Daoy (cell line): ENCODE results near the gene KCNJ4. TPM values are rescaled to one million over a fixed set of nuclear protein-coding genes. Genes with fewer than 3 reads are reported as not detected.

Experiments
- DNase-seq: peaks from one replicate; pipeline ENCODE4 v3.0.0-alpha.2; 2015; ENCODE audit warnings: low read depth
- total RNA-seq: library from RNA; depleted of rRNA; stranded (reverse); fragments of >200 nt; shearing (Covaris generic); gene quantifications from 2 replicates; pipeline ENCODE4 v1.2.3, GENCODE V29; 2014

Gene KCNJ4
- total RNA-seq, 1 experiment from 2014 or later = 0.80 TPM

DNA sequence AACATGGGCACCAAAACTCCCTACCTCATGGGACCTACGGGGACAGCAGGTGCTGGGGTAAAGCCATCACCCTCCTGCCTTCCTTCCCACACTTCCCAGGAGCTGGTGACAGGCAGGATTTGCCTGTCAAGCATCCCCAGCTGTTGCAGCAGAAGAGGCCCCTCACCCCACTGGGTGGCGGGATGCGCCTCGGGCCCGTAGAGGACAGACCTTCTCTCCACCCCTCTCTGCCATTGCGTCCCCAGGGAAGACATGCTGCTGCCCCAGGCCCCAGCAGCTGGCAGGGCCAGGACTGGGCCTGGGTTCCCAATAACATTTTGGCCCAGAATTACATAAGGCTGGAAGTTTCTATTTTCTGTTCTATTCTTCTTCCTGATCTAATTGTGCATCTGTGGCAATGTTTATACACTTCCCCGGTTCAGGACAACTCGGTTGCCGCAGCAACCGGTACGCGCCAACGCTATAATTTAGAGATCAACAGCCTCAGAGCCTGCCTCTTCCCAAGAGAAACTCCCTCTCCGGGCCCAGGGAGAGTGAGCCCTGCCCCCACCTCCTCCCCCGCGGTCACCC lies 25.4 kb downstream of the KCNJ4 start:
- DNase-seq = no peak

DNA sequence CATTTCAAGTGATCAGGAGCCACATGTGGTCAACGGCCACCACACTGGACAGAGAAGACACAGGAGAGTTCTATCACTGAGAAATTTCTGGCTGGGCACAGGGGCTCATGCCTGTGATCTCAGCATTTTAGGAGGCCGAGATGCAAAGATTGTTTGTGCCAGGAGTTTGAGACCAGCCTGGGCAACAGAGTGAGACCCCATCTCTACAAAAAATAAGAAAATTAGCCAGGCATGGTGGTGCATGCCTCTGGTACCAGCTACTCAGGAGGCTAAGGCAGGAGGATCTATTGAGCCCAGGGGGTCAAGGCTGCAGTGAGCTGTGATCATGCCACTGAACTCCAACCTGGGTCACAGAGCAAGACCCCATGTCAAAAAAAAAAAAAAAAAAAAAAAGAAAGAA lies 26.3 kb downstream of the KCNJ4 start:
- no peak for DNase-seq

DNA sequence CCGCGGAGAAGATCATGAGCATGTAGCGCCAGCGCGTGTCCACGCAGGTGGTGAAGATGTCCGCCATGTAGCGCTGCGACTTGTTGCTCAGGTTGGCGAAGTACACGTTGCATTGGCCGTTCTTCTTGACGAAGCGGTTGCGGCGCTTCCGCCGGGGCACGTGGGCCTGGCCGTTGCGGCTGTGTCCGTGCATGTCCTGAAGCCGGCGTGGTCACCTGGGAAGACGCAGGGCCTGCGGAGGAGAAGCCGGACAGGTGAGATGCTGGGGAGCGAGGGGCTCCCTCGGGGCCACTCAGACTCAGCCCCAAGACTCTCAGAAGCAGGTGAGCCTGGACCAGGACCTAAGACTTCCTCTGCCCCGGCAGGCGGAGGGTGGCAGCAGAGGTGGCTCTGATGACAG lies 27.1 kb downstream of the KCNJ4 start:
- no peak for DNase-seq

DNA sequence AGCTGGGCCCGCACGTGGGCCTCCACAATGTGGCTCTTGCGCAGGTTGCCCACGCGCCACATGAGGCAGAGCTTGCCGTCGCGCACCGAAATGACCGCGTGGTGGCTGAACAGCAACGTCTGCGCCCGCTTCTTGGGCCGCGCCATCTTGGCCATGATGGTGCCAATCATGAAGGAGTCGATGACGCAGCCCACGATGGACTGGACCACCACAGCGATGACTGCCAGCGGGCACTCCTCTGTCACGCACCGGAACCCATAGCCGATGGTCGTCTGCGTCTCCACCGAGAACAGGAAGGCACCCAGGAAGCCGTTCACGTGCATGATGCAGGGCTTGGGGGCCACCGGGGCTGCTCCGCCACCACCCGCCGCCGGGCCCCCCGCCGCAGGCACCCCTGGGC lies 27.5 kb downstream of the KCNJ4 start:
- no peak for DNase-seq

DNA sequence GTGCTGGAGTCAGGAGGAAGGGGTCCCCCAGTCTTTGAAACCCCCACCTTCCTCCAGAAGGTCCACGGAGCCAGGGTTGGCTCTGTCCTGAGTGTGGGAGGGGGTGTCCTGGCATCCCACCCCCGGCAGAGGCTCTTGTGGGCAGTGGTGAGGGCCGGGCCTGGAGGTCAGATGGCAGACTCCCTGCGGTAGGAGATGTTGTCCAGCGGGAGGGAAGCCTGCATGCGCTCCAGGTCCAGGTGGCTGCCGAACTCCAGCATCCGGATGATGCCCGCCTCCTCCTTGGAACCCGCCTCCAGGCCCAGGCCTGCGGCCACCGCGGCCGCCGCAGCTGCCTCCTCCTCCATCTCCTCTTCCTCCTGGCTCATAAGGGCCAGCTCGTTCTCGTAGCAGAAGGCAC lies 28.4 kb downstream of the KCNJ4 start:
- no peak for DNase-seq

DNA sequence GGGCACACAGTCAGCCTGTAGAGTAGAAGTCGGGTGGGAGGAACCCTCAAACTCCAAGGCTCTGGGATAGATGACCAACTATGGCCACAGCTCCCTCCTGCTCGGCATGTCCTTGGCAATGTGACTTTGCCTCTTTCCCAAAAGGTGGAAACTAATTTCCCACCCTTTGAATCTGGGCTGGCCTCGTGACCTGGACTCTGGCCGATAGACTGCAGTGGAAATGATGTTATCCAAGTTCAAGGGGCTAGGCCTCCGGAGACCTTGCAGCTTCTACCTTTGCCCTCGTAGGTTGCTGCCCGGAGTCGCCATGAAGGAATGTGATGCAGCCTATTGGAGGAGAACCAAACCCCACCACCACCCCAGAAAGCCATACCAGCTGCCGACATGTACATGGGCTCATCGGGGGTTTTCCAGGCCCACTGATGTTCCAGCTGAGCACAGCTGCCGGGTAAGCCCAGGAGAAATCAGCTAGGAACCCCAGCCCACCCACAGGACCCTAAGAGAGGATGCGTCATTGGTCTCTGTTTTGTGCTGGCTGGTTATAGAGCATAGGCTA lies 30.4 kb downstream of the KCNJ4 start:
- no peak for DNase-seq

DNA sequence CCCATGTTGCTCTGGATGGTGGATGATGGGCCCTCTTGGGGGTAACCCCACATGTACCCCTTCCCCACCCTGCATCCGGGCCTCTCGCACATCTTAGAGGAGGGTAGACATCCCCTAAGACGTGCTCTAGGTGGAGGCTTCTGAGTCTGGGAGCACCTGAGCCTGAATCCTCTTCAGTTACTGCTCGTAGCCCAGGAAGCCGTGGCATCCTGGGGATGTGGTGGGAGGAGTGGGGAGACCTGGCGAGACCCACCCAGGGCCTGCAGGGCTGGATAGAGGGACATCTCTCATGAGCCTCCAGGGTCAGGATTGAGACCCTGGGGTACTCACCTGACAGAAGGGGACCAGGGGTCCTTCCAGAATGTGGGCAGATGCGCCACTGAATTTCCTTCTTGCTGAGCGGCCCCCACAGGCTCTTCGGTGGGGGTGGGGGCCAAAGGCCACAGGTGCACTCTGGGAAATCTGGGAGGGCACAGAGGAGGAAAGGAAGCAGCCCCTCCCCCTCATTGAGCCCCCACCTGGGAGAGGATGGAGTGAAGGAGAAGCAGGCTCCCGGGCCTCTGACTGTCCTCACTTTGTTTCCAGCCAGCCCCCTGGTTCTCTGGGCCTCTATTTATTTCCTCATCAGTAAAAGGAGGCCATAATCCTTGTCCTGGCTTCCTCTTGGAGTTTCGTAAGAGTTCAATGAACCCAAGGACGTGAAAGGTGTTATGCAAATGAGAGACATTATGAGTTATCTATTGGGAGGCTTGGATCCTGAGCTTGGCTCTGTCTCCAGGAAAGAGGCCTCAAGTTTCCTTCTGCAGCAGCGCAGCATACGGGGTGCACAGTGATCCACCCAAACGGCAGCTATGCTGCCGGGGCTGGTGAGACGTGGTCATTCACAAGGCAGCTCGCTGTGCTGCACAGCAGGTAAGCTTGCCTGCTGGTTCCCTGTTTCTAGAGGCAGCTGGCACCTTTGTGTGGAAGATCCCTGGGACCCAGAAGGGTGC lies 31.2 kb downstream of the KCNJ4 start:
- DNase-seq = no peak

DNA sequence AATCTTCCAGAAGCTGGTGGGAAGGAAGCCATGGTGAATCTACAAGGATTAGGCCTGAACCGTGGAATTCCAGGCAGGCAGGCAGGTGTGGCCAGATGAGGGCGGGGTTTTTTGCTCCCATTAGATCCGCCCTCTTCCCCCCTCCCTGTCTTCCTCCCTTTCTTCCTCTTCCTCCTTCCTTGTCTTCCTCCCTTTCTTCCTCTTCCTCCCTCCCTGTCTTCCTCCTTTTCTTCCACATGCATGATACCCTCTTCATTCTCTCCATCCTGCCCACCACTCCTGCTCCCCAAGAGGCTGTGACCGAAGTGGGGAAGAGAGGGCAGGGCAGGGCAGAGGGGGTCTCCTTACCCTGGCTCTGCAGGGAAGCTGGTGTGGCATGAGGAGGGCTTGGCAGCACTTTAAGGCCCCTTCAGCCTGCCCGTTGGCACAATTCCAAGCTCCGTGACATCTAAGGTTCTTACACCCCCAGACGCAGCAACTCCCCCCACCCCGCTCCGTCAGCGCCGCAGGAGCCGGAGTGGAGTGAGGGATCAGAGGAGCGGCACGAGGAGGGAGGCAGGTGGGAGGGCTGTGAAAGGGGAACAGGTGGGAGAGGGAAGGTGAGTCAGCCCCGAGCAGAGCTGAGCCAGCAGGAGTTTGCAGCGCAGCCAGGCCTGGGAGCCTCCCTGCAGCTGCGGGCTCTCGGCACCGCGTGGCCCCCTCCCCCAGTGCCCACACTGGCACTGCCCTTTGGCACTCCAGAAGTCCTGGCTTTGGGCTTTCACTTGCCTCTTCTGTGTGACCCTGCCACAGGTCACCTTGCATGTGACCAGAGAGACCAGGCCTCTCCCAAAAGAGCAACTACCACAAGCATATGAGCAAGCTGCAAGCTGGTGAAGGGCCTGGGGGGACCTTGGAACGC lies 32.1 kb downstream of the KCNJ4 start:
- DNase-seq = no peak

DNA sequence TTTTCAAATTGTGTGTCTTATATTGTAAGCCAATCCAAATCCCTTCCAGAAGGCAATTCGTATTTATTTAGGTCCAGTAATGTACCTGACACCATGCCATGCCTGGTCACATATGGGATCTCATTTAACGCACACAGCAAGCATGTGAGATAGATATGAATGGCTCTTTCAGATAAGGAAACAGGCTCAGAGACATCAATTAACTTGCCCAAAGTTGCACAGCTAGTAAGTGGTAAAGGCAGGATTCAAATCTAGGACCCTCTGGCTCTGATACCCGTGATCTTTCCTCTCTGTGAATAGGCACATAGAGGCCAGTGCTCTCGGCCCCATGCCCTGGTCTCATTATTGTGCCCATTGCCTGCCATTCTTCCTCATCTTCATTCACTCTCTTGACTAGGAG lies 34.3 kb downstream of the KCNJ4 start:
- no peak for DNase-seq

DNA sequence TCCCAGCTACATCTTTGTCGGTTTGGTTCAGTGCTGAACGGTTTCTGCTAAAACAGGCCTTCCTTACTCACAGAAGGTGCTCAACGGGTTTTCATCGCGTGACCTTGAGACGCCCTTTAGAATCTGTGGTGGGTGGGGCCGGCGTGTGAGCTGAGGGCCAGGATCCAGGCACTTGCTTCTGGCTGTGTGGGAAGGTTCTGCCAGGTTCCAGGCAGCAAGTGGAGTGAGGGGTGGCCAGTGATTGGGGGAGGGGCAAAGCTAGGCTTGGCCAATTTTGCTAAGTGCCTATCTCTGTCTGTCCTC lies 35.2 kb downstream of the KCNJ4 start:
- no peak for DNase-seq

DNA sequence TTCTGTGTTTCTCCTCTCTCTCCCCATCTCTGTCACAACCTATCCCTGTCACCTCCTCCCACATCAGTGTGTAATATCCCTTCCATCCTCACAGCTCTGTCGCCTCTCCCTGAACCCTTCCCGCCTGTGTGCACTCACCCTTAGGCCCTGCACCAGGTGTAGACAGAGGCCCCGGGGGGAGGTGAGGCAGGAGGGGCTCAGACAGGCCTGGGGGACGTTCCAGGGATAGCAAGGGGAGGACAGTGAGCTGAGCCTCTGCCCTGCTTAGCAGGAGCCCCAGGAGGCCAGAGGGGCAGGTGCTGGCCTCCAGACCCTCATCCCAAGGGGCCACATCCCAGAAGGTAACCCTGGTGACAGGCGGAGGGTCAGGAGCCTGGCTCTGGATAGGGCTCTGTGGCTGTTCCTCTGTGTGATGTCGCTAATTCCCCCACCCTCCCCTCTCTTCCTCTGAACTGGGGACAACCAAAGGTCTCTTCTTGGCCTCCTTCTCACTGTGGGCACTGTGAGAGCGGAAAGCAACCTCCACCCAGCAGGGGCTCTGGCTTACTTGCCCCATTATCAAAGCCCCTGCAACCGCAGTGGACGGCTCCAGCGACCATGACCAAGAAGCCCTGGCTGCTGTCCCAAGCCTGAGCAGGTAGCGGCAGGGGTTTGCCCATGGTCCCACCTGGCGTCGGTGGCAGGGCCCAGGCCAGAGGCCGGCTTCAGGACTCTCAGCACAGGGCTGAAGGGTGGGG lies 35.7 kb downstream of the KCNJ4 start:
- no peak for DNase-seq

DNA sequence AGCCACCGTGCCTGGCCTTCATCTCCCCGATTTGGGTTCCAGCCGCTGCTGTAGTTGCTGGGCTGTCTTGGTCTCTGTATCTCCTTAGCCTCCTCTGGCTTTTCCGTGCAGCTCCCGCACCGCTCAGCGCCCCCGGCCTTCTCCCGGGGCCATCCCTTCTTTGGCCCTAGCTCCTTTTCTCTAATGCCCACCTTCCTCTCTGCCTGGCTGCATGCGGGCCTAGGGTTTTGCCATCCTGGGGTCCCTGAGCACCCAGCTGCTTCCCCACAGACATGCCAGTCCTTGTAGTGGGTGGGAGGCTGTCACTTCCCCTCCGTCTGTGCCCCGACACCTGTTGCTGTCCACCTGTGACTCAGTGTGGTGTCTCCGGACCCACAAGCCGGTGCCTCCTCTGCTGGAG lies 36.4 kb downstream of the KCNJ4 start:
- no peak for DNase-seq

DNA sequence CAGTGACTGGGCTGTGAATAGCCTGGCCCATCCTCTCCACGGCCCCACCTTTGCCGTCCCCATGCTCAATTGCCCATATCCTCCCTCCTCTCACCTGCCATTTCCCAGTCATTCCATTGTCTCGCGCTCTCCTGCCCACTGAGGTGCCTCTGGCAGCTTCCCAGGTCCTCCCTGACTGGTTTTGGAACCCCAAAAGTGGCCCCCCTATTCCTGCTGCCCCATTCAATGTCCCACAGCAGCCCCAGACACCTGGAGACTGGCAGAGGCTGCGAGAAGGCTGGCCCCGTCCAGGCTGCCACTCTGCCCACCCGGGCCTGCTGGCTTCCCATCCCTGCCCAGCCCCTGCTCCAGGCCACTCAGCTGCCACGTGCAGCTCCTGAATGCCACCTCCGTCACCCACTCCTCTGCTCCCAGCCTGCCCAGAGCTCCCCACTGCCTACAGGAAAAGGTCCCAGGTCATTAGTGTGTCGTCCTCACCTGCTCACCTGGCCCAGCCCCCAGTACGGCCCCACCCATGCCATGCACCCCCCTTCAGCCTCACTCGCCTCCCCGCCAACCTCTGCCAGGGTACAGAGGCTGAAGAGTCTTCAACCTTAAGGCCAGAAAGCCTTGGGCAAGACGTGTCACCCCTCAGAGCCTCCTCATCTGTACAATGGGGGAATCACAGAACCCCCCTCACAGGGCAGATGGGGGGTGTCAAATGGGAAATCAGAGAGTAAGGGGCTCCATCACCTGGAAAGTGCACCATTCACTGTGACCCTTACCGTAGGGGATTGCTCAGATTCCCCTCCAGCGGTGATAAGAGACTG lies 37.5 kb downstream of the KCNJ4 start:
- no peak for DNase-seq

DNA sequence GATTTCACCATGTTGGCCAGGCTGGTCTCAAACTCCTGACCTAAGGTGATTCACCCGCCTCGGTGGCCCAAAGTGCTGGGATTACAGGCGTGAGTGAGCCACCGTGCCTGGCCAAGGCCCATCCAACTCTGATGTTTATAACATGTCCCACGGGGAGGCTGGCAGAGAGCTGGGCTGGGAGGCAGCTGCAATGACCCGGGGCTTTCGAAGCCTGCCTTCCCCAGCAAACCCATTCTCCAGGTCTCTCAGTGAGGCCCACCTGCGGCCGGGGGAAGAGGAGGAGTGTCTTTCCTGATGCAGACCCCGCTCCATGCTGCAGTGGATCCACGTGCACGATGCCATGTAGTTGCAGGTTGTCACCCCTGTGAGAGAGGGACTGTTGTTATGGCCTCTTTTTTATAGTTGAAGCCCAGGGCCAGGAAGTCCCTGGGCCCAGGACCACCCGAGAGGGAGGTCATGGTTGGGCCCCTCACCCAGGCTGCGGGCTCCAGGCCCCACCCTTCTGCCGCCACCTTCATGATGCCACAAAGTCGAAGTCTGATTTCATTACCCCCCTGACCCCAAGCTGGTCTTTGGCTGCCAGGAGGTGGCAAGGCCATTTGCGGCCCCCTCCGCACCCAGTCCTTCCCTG lies 38.3 kb downstream of the KCNJ4 start:
- no peak for DNase-seq

DNA sequence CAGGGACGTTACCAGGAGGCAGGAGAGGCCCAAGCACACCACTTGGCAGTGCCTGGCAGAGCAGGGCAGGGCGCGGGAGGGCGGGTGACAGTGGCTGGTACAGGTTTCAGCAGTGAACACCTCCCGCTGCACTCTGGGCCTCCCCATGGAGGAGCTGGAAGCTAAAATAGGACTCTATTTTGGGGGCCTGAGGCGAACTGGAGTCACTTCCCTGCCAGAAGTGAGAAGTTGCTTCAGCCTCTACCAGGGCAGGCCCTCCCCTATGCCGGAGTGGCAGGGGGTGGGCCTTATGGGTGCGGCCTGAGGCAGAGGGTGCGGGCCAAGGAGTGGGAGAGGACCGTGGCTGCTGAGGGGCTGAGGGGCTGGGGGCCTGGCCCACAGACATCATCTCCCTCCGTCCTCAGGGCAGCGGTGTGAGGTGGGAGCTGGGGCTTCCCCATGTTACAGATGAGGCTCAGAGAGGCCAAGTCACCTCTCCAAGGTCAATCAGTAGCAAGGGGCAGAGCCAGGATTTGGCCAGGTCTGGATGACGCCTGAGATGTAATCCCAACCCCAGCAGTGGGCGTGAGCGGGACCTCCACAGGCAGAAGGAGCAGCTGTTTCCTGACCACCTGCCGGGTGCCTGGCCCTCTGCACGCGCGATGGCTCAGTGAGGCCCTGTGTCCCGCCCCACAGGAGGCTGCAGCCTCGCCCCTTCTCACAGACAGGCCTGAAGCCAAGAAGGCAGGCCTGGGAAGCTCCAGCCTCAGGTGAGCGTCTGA lies 39.3 kb downstream of the KCNJ4 start:
- DNase-seq = no peak

DNA sequence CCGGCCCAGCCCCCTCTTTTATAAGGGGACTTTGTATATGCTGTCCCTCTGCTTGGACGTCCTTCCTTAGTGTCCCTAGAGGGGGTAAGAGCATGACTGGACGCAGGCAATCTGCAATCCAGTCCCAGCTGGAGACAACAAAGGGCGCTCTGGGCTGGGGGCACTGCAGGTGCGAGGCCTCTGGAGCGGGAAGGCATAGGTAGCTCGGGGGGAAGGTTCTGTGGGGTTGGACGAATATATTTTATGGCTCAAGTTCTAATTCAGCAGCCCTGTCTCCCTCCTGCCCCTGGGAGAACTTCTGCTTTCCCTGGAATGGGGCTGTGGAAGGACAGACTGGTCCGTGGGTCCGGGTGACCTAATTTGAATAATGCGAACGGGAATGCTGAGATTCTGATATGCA lies 40.0 kb downstream of the KCNJ4 start:
- no peak for DNase-seq

DNA sequence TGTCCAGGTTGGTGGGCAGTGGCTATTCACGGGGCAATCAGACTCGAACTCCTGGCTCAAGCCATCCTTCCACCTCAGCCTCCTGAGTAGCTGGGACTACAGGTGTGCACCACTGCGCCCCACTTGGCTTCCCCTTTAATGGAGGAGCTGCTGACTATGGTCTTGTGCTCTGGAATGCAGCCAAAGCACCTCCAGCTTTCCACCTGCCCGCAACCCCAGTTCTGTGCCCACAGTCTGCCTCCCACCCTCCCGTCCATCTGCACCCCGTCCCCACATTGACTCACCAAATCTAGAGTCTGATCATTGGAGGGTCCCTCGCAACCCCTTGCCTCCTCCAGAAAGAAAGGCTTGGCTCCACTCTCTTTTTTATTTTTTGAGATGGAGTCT lies 41.0 kb downstream of the KCNJ4 start:
- no peak for DNase-seq

DNA sequence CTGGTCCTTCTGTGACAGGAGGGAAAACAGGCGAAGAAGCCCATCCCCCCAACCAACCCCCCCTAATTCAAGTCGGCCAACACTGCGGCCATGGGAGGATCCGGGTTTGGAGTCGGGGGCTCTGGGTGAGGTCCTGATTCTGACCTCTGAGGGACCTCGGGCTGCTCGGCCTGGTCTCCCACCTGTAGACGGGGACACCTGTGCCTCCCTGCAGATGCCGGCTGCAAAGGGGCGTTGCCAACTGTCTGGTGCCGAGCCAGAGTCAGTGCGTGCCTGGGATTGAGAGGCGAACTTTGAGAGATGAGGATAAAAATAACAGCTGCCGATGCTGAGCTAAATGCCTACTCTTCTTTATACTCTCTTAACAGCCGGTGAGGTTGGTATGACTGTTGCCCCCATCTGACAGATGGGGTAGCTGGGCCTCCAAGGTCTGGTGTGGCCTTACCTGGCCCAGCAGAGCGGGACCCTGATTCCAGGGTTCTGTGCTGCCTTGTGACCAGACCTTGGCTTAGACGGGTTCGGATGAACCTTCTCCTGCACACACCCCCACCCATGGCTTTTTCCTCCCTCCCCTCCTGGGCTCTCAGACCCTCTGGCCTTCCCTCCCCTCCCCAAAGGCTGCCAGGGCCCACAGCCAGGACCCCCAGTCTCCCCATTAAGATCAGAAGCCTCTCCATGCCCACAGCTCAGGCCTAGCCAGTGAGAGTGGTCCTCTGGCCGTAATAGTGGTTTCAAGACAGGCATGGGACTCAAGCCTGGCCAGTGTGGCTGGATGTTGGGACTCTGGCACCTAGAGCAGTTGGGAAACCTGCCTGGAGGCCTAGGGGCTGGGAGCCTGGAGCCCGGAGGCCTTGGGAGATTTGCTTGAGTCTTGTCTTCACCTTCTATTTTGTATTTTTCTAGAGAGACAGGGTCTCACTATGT lies 41.7 kb downstream of the KCNJ4 start:
- no peak for DNase-seq
